HepG2 (cell line): Measurements from ENCODE around the gene PATL2. TPM values are rescaled to one million over a fixed set of nuclear protein-coding genes. Genes with fewer than 3 reads are reported as not detected.

Experiments used
- EHMT2 ChIP-seq: fragments of 200-600 bp; sonication (generic); IDR thresholded peaks from 2 replicates; pipeline ENCODE4 v1.7.0; 2017; ENCODE audit warnings: antibody characterized with exemption, low read depth, low read length, borderline replicate concordance
- FOXM1 ChIP-seq: sonication (generic); formaldehyde crosslinking; IDR thresholded peaks from 2 replicates; pipeline ENCODE4 v1.5.0; 2020; ENCODE audit warnings: missing genetic modification reagents
- HCFC1 ChIP-seq: fragments of 150-350 bp; IDR thresholded peaks from 2 replicates; pipeline ENCODE4 v1.6.1; 2014; ENCODE audit warnings: low read depth, low read length
- JARID2 ChIP-seq: sonication (generic); formaldehyde crosslinking; IDR thresholded peaks from 2 replicates; pipeline ENCODE4 v1.8.1; 2023; ENCODE audit warnings: missing genetic modification reagents, inconsistent platforms; ENCODE audit not compliant: insufficient replicate concordance
- MAFF ChIP-seq: IDR thresholded peaks from 2 replicates; pipeline ENCODE4 v1.6.1; 2011; ENCODE audit warnings: low read depth, low read length, improper control_type of control experiment
- NR2C2 ChIP-seq: sonication (generic); formaldehyde crosslinking; IDR thresholded peaks from 2 replicates; pipeline ENCODE4 v1.4.0; 2020; ENCODE audit warnings: missing genetic modification reagents, mild to moderate bottlenecking, moderate library complexity, borderline replicate concordance
- NR2F1 ChIP-seq, 2 experiments: fragments of 450-650 bp in 1 of 2; formaldehyde crosslinking in 1 of 2; IDR thresholded peaks; 2 replicates each; pipeline versions ENCODE4 v1.5.0 to v1.6.1; 2016 to 2020; ENCODE audit warnings: mild to moderate bottlenecking in 1 of 2, missing compliant biosample characterization in 1 of 2, missing genetic modification reagents in 1 of 2, moderate library complexity in 1 of 2
- RFXANK ChIP-seq: IDR thresholded peaks from 2 replicates; pipeline ENCODE4 v1.6.1; 2016
- ZNF225 ChIP-seq: sonication (generic); formaldehyde crosslinking; IDR thresholded peaks from 2 replicates; pipeline ENCODE4 v1.4.0; 2020; ENCODE audit warnings: mild to moderate bottlenecking, missing genetic modification reagents
- ZNF441 ChIP-seq: sonication (generic); formaldehyde crosslinking; IDR thresholded peaks from 2 replicates; pipeline ENCODE4 v1.7.0; 2021; ENCODE audit warnings: missing genetic modification reagents, borderline replicate concordance
- ZNF749 ChIP-seq: sonication (generic); formaldehyde crosslinking; IDR thresholded peaks from 2 replicates; pipeline ENCODE4 v1.8.0; 2022; ENCODE audit warnings: mild to moderate bottlenecking, missing genetic modification reagents, moderate library complexity, borderline replicate concordance
- ZNF839 ChIP-seq: sonication (generic); formaldehyde crosslinking; IDR thresholded peaks from 2 replicates; pipeline ENCODE4 v1.4.0; 2020; ENCODE audit warnings: missing genetic modification reagents, mild to moderate bottlenecking, borderline replicate concordance
- polyA plus RNA-seq, 8 experiments: library from polyadenylated mRNA; depleted of rRNA in 3 of 8; stranded (reverse) in 7 of 8; unstranded in 1 of 8; fragments of >200 nt; fragmentation: Illumina TruSeq in 4 of 8; extraction: Trizol in 4 of 8; gene quantifications; 2 replicates each; pipeline versions ENCODE4 v1.2.1 to v1.2.3, GENCODE V29; 2011 to 2016; ENCODE audit warnings: low read depth in 4 of 8, missing spikeins in 1 of 8, mixed read lengths in 1 of 8; ENCODE audit not compliant: insufficient read depth in 1 of 8
- total RNA-seq, 5 experiments: library from RNA; depleted of rRNA; stranded (reverse); fragments of >200 nt; fragmentation: Illumina TruSeq; extraction: Trizol; gene quantifications; 2 replicates each; pipeline ENCODE4 v1.2.3, GENCODE V29; 2016; ENCODE audit warnings: low read depth in 1 of 5
- TF ChIP-seq, protein P1 (sequence below): sonication (generic); formaldehyde crosslinking; IDR thresholded peaks from 2 replicates; pipeline ENCODE4 v1.4.0; 2020; ENCODE audit warnings: mild to moderate bottlenecking, low read depth, missing genetic modification reagents
- TF ChIP-seq, protein P2 (sequence below): sonication (generic); formaldehyde crosslinking; IDR thresholded peaks from 2 replicates; pipeline ENCODE4 v1.5.0; 2020; ENCODE audit warnings: mild to moderate bottlenecking, missing genetic modification reagents, borderline replicate concordance
- TF ChIP-seq, protein P3 (sequence below): sonication (generic); formaldehyde crosslinking; IDR thresholded peaks from 2 replicates; pipeline ENCODE4 v1.5.0; 2020; ENCODE audit warnings: mild to moderate bottlenecking, missing genetic modification reagents, moderate library complexity

Gene PATL2
- total and polyA plus RNA-seq, 2 of the 13 experiments (the other 11 are each of a cell fraction or from before 2014, with no cell fraction given), result 0.15 to 0.53 TPM

DNA sequence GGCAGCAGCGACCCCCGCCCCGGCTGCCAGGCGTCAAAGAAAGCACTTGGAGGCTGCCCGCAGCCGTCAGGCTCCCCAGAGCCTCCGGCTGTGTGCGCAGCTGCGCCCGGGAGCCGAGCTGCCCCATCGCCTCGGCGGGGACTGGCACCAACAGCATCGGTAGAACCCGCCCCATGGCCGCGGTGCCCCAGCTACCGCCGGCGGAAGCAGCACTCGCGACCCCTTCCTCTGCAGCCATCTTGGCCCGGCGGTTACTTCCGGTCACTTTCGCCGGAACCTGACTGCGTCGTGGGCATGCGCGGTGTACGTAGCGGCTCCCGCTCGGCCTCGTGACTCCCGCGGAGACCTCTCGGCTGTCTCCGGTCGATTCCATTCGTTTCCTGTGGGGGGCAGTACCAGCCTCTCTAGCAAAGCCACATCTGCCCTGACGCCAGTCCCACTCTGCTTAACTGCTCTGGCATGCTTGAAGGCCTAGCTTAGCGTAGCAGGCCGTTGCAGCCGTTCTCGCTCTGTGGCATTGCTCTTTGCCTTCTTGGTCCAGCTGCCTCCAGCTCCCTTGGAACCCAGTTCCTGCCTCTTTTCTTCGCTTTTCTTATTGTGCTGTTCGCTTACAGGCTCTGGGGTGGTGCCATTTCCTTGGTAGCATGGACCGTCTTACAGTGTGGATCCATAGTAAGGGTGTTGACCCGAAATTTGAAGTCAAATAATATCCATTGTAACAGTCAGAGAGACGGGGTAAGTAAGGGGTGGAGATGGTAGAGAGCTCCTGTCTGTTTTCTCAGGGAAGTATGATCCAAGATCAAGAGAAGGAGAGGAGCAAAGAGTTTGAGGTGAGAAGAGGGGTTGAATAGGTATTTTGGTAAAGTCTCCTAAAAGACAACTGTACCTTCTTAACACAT lies 47.5 kb downstream of the PATL2 start, which contains the start of gene SPG11 (continued):
- TF ChIP-seq JARID2 (CRISPR knock-in tag), result no peak
- peak; percentile 49; the same call in 1 of the 2 replicates for TF ChIP-seq ZNF749 (CRISPR knock-in tag)
- 0 out of 2 replicates have a peak, but pooled peaks have one; percentile 77 for TF ChIP-seq FOXM1 (CRISPR knock-in tag)
- TF ChIP-seq NR2C2 (CRISPR knock-in tag), result peak; percentile 87
- no peak for TF ChIP-seq MAFF
- TF ChIP-seq EHMT2, result peak; percentile 51; the same call in 1 of the 2 replicates
- no peak for TF ChIP-seq NR2F1 (CRISPR knock-in tag; IDR thresholded peaks at IDR 0.05)
- TF ChIP-seq ZNF839, result no peak; the same call in 1 of the 2 replicates
- TF ChIP-seq, protein P1, sequence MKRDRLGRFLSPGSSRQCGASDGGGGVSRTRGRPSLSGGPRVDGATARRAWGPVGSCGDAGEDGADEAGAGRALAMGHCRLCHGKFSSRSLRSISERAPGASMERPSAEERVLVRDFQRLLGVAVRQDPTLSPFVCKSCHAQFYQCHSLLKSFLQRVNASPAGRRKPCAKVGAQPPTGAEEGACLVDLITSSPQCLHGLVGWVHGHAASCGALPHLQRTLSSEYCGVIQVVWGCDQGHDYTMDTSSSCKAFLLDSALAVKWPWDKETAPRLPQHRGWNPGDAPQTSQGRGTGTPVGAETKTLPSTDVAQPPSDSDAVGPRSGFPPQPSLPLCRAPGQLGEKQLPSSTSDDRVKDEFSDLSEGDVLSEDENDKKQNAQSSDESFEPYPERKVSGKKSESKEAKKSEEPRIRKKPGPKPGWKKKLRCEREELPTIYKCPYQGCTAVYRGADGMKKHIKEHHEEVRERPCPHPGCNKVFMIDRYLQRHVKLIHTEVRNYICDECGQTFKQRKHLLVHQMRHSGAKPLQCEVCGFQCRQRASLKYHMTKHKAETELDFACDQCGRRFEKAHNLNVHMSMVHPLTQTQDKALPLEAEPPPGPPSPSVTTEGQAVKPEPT (CRISPR knock-in tag), result no peak
- no peak; the same call in 1 of the 2 replicates for TF ChIP-seq ZNF441 (CRISPR knock-in tag)
- TF ChIP-seq ZNF225, result peak; percentile 55; the same call in 1 of the 2 replicates
- TF ChIP-seq, protein P2, sequence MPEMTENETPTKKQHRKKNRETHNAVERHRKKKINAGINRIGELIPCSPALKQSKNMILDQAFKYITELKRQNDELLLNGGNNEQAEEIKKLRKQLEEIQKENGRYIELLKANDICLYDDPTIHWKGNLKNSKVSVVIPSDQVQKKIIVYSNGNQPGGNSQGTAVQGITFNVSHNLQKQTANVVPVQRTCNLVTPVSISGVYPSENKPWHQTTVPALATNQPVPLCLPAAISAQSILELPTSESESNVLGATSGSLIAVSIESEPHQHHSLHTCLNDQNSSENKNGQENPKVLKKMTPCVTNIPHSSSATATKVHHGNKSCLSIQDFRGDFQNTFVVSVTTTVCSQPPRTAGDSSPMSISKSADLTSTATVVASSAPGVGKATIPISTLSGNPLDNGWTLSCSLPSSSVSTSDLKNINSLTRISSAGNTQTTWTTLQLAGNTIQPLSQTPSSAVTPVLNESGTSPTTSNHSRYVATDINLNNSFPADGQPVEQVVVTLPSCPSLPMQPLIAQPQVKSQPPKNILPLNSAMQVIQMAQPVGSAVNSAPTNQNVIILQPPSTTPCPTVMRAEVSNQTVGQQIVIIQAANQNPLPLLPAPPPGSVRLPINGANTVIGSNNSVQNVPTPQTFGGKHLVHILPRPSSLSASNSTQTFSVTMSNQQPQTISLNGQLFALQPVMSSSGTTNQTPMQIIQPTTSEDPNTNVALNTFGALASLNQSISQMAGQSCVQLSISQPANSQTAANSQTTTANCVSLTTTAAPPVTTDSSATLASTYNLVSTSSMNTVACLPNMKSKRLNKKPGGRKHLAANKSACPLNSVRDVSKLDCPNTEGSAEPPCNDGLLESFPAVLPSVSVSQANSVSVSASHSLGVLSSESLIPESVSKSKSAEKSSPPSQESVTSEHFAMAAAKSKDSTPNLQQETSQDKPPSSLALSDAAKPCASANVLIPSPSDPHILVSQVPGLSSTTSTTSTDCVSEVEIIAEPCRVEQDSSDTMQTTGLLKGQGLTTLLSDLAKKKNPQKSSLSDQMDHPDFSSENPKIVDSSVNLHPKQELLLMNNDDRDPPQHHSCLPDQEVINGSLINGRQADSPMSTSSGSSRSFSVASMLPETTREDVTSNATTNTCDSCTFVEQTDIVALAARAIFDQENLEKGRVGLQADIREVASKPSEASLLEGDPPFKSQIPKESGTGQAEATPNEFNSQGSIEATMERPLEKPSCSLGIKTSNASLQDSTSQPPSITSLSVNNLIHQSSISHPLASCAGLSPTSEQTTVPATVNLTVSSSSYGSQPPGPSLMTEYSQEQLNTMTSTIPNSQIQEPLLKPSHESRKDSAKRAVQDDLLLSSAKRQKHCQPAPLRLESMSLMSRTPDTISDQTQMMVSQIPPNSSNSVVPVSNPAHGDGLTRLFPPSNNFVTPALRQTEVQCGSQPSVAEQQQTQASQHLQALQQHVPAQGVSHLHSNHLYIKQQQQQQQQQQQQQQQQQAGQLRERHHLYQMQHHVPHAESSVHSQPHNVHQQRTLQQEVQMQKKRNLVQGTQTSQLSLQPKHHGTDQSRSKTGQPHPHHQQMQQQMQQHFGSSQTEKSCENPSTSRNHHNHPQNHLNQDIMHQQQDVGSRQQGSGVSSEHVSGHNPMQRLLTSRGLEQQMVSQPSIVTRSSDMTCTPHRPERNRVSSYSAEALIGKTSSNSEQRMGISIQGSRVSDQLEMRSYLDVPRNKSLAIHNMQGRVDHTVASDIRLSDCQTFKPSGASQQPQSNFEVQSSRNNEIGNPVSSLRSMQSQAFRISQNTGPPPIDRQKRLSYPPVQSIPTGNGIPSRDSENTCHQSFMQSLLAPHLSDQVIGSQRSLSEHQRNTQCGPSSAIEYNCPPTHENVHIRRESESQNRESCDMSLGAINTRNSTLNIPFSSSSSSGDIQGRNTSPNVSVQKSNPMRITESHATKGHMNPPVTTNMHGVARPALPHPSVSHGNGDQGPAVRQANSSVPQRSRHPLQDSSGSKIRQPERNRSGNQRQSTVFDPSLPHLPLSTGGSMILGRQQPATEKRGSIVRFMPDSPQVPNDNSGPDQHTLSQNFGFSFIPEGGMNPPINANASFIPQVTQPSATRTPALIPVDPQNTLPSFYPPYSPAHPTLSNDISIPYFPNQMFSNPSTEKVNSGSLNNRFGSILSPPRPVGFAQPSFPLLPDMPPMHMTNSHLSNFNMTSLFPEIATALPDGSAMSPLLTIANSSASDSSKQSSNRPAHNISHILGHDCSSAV (CRISPR knock-in tag), result no peak
- peak; percentile 44; the same call in 1 of the 2 replicates for TF ChIP-seq HCFC1
- TF ChIP-seq, protein P3, sequence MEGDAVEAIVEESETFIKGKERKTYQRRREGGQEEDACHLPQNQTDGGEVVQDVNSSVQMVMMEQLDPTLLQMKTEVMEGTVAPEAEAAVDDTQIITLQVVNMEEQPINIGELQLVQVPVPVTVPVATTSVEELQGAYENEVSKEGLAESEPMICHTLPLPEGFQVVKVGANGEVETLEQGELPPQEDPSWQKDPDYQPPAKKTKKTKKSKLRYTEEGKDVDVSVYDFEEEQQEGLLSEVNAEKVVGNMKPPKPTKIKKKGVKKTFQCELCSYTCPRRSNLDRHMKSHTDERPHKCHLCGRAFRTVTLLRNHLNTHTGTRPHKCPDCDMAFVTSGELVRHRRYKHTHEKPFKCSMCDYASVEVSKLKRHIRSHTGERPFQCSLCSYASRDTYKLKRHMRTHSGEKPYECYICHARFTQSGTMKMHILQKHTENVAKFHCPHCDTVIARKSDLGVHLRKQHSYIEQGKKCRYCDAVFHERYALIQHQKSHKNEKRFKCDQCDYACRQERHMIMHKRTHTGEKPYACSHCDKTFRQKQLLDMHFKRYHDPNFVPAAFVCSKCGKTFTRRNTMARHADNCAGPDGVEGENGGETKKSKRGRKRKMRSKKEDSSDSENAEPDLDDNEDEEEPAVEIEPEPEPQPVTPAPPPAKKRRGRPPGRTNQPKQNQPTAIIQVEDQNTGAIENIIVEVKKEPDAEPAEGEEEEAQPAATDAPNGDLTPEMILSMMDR (CRISPR knock-in tag), result peak; percentile 99
- TF ChIP-seq RFXANK (CRISPR knock-in tag), result peak; percentile 93
